ENCODE results near the gene MNX1.

DNA sequence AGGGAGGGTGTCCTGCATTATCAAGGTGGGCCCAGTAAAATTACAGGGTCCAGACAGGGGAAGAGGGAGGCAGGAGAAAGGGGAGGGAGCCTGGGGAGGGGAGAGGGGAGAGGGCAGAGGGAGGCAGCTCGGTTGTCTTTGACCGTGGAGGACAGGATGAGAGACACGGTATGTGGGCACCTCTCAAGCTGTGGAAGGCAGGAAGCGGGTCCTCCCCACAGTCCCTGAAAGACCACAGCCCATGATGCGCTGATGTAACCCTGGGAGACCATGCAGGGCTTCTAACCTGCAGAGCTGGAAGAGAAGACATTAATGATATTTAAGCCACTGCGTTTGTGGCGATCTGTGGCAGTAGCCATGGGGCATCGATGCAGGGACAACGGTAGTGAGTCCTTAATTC lies 27.2 kb upstream of the MNX1 start:
- TF ChIP-seq, protein P1, sequence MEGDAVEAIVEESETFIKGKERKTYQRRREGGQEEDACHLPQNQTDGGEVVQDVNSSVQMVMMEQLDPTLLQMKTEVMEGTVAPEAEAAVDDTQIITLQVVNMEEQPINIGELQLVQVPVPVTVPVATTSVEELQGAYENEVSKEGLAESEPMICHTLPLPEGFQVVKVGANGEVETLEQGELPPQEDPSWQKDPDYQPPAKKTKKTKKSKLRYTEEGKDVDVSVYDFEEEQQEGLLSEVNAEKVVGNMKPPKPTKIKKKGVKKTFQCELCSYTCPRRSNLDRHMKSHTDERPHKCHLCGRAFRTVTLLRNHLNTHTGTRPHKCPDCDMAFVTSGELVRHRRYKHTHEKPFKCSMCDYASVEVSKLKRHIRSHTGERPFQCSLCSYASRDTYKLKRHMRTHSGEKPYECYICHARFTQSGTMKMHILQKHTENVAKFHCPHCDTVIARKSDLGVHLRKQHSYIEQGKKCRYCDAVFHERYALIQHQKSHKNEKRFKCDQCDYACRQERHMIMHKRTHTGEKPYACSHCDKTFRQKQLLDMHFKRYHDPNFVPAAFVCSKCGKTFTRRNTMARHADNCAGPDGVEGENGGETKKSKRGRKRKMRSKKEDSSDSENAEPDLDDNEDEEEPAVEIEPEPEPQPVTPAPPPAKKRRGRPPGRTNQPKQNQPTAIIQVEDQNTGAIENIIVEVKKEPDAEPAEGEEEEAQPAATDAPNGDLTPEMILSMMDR (IDR thresholded peaks at IDR 0.05) = no peak
- TF ChIP-seq POLR2A (IDR thresholded peaks at IDR 0.05) (no peak), POLR2AphosphoS5 (IDR thresholded peaks at IDR 0.05) (no peak), EP300 (IDR thresholded peaks at IDR 0.05) (no peak)

Data from sigmoid colon (tissue), 4 donors.